HG02973 (cell line): Measurements from ENCODE around the gene SHKBP1.
"Not testable (repeated sequence)": the region's sequence is repeated elsewhere in the genome, so short reads cannot be mapped to it uniquely, and the experiment has no call there.

Experiments used
- ATAC-seq: cut with Tn5 transposase; IDR thresholded peaks from one replicate; pipeline ENCODE4 v1.9.1; 2021; ENCODE audit warnings: moderate library complexity; ENCODE audit not compliant: unreplicated experiment

SHKBP1 gene

GRCh38 chr19:40613690-40614621 is 37.3 kb downstream of the SHKBP1 start:
- ATAC-seq, result peak; percentile 35

GRCh38 chr19:40614622-40615411 is 38.1 kb downstream of the SHKBP1 start:
- no peak for ATAC-seq

- ATAC-seq, result no peak
Measured at GRCh38 chr19:40616178-40616577, 39.5 kb downstream of the SHKBP1 start.

- ATAC-seq, result no peak
Measured at GRCh38 chr19:40616941-40617340, 40.3 kb downstream of the SHKBP1 start.

- ATAC-seq, result no peak
Measured at GRCh38 chr19:40617961-40618360, 41.3 kb downstream of the SHKBP1 start.

- no peak for ATAC-seq
Measured at GRCh38 chr19:40619333-40620160, 42.9 kb downstream of the SHKBP1 start.

- ATAC-seq, result no peak
Measured at GRCh38 chr19:40620161-40620485, 43.5 kb downstream of the SHKBP1 start.

- ATAC-seq, result no peak
Measured at GRCh38 chr19:40621283-40621682, 44.6 kb downstream of the SHKBP1 start.

- ATAC-seq, result no peak
Measured at GRCh38 chr19:40621966-40622772, 45.5 kb downstream of the SHKBP1 start.

- ATAC-seq, result no peak
Measured at GRCh38 chr19:40622773-40623075, 46.1 kb downstream of the SHKBP1 start.

GRCh38 chr19:40623403-40624251 is 47.0 kb downstream of the SHKBP1 start:
- no peak for ATAC-seq

- not testable (repeated sequence) for ATAC-seq
Measured at GRCh38 chr19:40624369-40625153, 47.9 kb downstream of the SHKBP1 start.

- no peak for ATAC-seq
Measured at GRCh38 chr19:40625406-40626120, 48.9 kb downstream of the SHKBP1 start.

- ATAC-seq, result no peak
Measured at GRCh38 chr19:40626918-40627317, 50.2 kb downstream of the SHKBP1 start.

GRCh38 chr19:40627486-40628279 is 51.0 kb downstream of the SHKBP1 start:
- no peak for ATAC-seq

- no peak for ATAC-seq
Measured at GRCh38 chr19:40629346-40629745, 52.7 kb downstream of the SHKBP1 start.

- ATAC-seq, result no peak
Measured at GRCh38 chr19:40630571-40631160, 54.0 kb downstream of the SHKBP1 start.
